ENCODE measurements around the gene MORN5. TPM values are rescaled to one million over a fixed set of nuclear protein-coding genes. Genes with fewer than 3 reads are reported as not detected.

MORN5 gene
- total and polyA plus RNA-seq, 9 of the 15 experiments (the other 6 are each of a cell fraction or from before 2014, with no cell fraction given), result not detected

DNA sequence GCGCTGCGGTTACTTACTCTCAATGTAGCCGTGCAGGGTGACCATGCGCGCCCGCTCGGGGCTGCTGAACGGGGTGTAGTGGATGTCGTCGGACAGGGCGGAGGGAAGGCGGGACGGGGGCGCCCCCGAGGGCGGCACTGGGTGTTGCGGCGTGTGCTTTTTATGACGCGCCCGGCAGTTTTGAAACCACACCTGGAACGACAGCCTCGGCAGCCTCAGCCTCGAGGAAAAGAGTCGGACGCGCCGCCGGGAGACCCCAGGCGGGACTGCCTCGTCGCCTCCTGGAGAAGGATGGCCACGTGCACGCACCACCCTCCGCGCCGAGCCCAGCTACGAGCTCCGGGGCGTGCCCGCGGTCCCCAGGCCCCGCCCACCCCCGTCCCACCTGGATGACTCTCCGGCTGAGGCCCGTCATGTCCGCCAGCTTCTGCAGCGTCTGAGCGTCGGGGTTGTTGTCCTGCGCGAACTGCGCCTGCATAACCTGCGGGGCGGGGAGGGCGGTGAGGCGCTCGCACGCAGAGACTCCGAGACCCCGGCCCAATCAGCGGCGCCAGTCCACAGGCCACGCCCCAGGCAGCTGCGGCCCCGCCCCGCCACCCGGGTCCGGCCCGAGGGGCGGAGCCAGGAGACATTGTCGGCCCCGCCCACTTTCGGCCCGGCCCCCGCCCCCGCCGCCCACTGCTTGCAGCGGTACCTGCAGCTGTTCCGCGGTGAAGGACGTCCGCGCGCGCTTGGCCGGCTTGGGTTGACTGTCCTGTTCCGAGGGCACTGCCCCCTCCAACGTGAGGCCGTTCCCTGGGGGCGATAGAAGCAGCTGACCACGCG is 54.1 kb downstream of the MORN5 start (continued):
- TF ChIP-seq ZFP36 (IDR thresholded peaks at IDR 0.05; ENCODE audit: low read depth, low read length, partially characterized antibody), result no peak
- peak; percentile 53 for TF ChIP-seq U2AF1 (optimal IDR thresholded peaks at IDR 0.05; ENCODE audit: low read depth, low read length)
- no peak for TF ChIP-seq NCOR1 (IDR thresholded peaks at IDR 0.05)
- TF ChIP-seq KLF16 (IDR thresholded peaks at IDR 0.05), result no peak
- TF ChIP-seq ZC3H4 (CRISPR knock-in tag; IDR thresholded peaks at IDR 0.05; ENCODE audit: borderline replicate concordance), result no peak
- no peak for TF ChIP-seq CUX1 (CRISPR knock-in tag; IDR thresholded peaks at IDR 0.05)
- TF ChIP-seq, protein P1, sequence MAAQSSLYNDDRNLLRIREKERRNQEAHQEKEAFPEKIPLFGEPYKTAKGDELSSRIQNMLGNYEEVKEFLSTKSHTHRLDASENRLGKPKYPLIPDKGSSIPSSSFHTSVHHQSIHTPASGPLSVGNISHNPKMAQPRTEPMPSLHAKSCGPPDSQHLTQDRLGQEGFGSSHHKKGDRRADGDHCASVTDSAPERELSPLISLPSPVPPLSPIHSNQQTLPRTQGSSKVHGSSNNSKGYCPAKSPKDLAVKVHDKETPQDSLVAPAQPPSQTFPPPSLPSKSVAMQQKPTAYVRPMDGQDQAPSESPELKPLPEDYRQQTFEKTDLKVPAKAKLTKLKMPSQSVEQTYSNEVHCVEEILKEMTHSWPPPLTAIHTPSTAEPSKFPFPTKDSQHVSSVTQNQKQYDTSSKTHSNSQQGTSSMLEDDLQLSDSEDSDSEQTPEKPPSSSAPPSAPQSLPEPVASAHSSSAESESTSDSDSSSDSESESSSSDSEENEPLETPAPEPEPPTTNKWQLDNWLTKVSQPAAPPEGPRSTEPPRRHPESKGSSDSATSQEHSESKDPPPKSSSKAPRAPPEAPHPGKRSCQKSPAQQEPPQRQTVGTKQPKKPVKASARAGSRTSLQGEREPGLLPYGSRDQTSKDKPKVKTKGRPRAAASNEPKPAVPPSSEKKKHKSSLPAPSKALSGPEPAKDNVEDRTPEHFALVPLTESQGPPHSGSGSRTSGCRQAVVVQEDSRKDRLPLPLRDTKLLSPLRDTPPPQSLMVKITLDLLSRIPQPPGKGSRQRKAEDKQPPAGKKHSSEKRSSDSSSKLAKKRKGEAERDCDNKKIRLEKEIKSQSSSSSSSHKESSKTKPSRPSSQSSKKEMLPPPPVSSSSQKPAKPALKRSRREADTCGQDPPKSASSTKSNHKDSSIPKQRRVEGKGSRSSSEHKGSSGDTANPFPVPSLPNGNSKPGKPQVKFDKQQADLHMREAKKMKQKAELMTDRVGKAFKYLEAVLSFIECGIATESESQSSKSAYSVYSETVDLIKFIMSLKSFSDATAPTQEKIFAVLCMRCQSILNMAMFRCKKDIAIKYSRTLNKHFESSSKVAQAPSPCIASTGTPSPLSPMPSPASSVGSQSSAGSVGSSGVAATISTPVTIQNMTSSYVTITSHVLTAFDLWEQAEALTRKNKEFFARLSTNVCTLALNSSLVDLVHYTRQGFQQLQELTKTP (IDR thresholded peaks at IDR 0.05; ENCODE audit: low read depth in 1 of 2, partially characterized antibody in 2 of 2), result no peak
- no peak for TF ChIP-seq ZNF239 (CRISPR knock-in tag; IDR thresholded peaks at IDR 0.05)
- TF ChIP-seq EZH2 (IDR thresholded peaks at IDR 0.05; ENCODE audit: borderline replicate concordance, low read depth, low read length), result no peak
- no peak; the same call in 1 of the 2 replicates for TF ChIP-seq ZNF263 (CRISPR knock-in tag; IDR thresholded peaks at IDR 0.05; ENCODE audit: borderline replicate concordance)
- no peak for TF ChIP-seq SRSF1 (IDR thresholded peaks at IDR 0.05; ENCODE audit: low read depth, low read length)
- TF ChIP-seq, protein P2, sequence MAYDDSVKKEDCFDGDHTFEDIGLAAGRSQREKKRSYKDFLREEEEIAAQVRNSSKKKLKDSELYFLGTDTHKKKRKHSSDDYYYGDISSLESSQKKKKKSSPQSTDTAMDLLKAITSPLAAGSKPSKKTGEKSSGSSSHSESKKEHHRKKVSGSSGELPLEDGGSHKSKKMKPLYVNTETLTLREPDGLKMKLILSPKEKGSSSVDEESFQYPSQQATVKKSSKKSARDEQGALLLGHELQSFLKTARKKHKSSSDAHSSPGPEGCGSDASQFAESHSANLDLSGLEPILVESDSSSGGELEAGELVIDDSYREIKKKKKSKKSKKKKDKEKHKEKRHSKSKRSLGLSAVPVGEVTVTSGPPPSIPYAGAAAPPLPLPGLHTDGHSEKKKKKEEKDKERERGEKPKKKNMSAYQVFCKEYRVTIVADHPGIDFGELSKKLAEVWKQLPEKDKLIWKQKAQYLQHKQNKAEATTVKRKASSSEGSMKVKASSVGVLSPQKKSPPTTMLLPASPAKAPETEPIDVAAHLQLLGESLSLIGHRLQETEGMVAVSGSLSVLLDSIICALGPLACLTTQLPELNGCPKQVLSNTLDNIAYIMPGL (CRISPR knock-in tag; IDR thresholded peaks at IDR 0.05), result no peak
- peak; percentile 89 for TF ChIP-seq NCOA6 (IDR thresholded peaks at IDR 0.05)
- TF ChIP-seq ZNF384 (IDR thresholded peaks at IDR 0.05; ENCODE audit: low read depth, low read length), result no peak
- TF ChIP-seq ZNF445 (CRISPR knock-in tag; IDR thresholded peaks at IDR 0.05; ENCODE audit: low read depth), result no peak
- TF ChIP-seq POLR2AphosphoS5 (IDR thresholded peaks at IDR 0.05; ENCODE audit: control insufficient read depth, insufficient read depth, low read depth, low read length), result no peak

Measured in K562 (cell line).